Upper lobe of left lung (tissue), 6 donors: ENCODE results near the gene FSIP2. TPM values are rescaled to one million over a fixed set of nuclear protein-coding genes. Genes with fewer than 3 reads are reported as not detected.
"Not testable (repeated sequence)": the region's sequence is repeated elsewhere in the genome, so short reads cannot be mapped to it uniquely, and the experiment has no call there.

Experiments used
- ATAC-seq, 2 donors: fragments of 200-7000 bp; cut with Tn5 transposase; one replicate each; pipeline ENCODE4 v1.9.1; 2022; ENCODE audit warnings: mild to moderate bottlenecking in 2 of 2, moderate library complexity in 2 of 2; ENCODE audit not compliant: low FRiP score in 2 of 2
- DNase-seq, 2 donors: peaks; one replicate each; pipeline ENCODE4 v3.0.0-alpha.2; 2019 to 2020
- H3K27ac ChIP-seq, 4 donors: fragments of 200-600 bp; sonication (generic); one replicate each; pipeline ENCODE4 v1.5.1; 2016 to 2019
- H3K27me3 ChIP-seq, 4 donors: fragments of 200-600 bp; sonication (generic); one replicate each; pipeline ENCODE4 v1.5.1; 2017 to 2019
- H3K36me3 ChIP-seq, 4 donors: fragments of 200-600 bp; sonication (generic); one replicate each; pipeline ENCODE4 v1.5.1; 2016 to 2019
- H3K4me1 ChIP-seq, 4 donors: fragments of 200-600 bp; sonication (generic); one replicate each; pipeline ENCODE4 v1.5.1; 2018 to 2019
- H3K4me3 ChIP-seq, 4 donors: fragments of 200-600 bp; sonication (generic); one replicate each; pipeline ENCODE4 v1.5.1; 2017 to 2019; ENCODE audit warnings: mild to moderate bottlenecking in 2 of 4, moderate library complexity in 1 of 4
- H3K9me3 ChIP-seq, 4 donors: fragments of 200-600 bp; sonication (generic); one replicate each; pipeline ENCODE4 v1.5.1; 2018 to 2019
- CTCF ChIP-seq, 6 experiments: fragments of 450-650 bp in 4 of 6; fragments of 200-600 bp in 2 of 6; sonication (generic) in 2 of 6; IDR thresholded peaks; one replicate each; pipeline ENCODE4 v1.5.1; 2016 to 2019; ENCODE audit warnings: antibody characterized with exemption in 6 of 6
- EP300 ChIP-seq, 4 donors: sonication (generic); formaldehyde crosslinking; IDR thresholded peaks; one replicate each; pipeline ENCODE4 v1.5.1; 2017; ENCODE audit warnings: antibody characterized with exemption in 4 of 4, control low read depth in 2 of 4
- POLR2A ChIP-seq, 4 donors: fragments of 450-650 bp; IDR thresholded peaks; one replicate each; pipeline ENCODE4 v1.5.1; 2016 to 2017; ENCODE audit warnings: antibody characterized with exemption in 4 of 4, mild to moderate bottlenecking in 2 of 4
- POLR2AphosphoS5 ChIP-seq, 2 donors: sonication (generic); formaldehyde crosslinking; IDR thresholded peaks; one replicate each; pipeline ENCODE4 v1.5.1; 2017; ENCODE audit warnings: antibody characterized with exemption in 2 of 2
- WGBS, 2 donors: methylation state at CpG; one replicate each; pipeline ENCODE4 v1.1.5; 2017 to 2018; 5-methylcytosine and 5-hydroxymethylcytosine counted together
- total RNA-seq, 6 donors: library from RNA; depleted of rRNA in 4 of 6; stranded (reverse); fragments of >200 nt in 4 of 6; gene quantifications; one replicate each; pipeline versions ENCODE4 v1.1.0 to v1.2.1, GENCODE V29; 2016 to 2021
- donor health status: DM: no; HTN: no; CAD: no; lungs with moderate emphysema.
- donor health status: DM: no; HTN: yes; CAD: no; lungs with severe emphysema.

FSIP2 gene
- total RNA-seq, 6 donors from 2014 or later: 0.11 to 5.2 (median 0.60) TPM

- DNase-seq (no peak), ATAC-seq (no peak)
- Histone ChIP-seq H3K36me3 (no peaks in the 10 kb centered on the region), H3K4me1 (no peaks in the 10 kb centered on the region), H3K4me3 (no peak overlapping the region), H3K27ac (no peak overlapping the region), H3K27me3 (no peaks in the 10 kb centered on the region), H3K9me3 (peaks cover 0 to 2% (median 0%) of the 10 kb centered on the region in 4 donors)
- 77 to 83% methylated on average over 1 of the region's 1 CpG for WGBS, 2 donors
- no peak for TF ChIP-seq EP300 (IDR thresholded peaks at IDR 0.05)
- no peak for TF ChIP-seq POLR2A (IDR thresholded peaks at IDR 0.05)
- TF ChIP-seq POLR2AphosphoS5 (IDR thresholded peaks at IDR 0.05): no peak
- no peak for TF ChIP-seq CTCF (IDR thresholded peaks at IDR 0.05)
Measured at GRCh38 chr2:185860321-185860720, 121.7 kb downstream of the FSIP2 start.

GRCh38 chr2:185862657-185863398 is 124.2 kb downstream of the FSIP2 start:
- no peak overlapping the region for H3K27ac ChIP-seq
- H3K36me3 ChIP-seq: no peaks in the 10 kb centered on the region
- H3K9me3 ChIP-seq: no peaks in the 10 kb centered on the region
- H3K4me1 ChIP-seq: no peaks in the 10 kb centered on the region
- WGBS, 2 donors: 80 to 85% methylated on average over 7 of the region's 7 CpGs
- no peaks in the 10 kb centered on the region for H3K27me3 ChIP-seq
- no peak for DNase-seq
- ATAC-seq: no peak
- no peak overlapping the region for H3K4me3 ChIP-seq
- TF ChIP-seq POLR2A (IDR thresholded peaks at IDR 0.05) (no peak), CTCF (IDR thresholded peaks at IDR 0.05) (no peak), EP300 (IDR thresholded peaks at IDR 0.05) (no peak), POLR2AphosphoS5 (IDR thresholded peaks at IDR 0.05) (no peak)

DNA sequence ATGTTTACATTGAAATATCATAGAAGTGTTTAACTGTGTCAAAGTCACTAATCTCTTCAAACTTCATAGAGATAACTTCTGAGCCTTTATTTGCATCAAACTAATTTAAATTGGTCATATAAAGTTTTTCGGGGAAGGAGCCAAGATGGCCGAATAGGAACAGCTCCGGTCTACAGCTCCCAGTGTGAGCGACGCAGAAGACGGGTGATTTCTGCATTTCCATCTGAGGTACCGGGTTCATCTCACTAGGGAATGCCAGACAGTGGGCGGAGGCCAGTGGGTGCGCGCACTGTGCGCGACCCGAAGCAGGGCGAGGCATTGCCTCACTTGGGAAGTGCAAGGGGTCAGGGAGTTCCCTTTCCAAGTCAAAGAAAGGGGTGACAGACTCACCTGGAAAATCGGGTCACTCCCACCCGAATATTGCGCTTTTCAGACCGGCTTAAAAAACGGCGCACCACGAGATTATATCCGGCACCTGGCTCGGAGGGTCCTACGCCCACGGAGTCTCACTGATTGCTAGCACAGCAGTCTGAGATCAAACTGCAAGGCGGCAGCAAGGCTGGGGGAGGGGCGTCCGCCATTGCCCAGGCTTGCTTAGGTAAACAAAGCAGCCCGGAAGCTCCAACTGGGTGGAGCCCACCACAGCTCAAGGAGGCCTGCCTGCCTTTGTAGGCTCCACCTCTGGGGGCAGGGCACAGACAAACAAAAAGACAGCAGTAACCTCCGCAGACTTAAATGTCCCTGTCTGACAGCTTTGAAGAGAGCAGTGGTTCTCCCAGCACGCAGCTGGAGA is 126.1 kb downstream of the FSIP2 start:
- H3K9me3 ChIP-seq, H3K4me3 ChIP-seq, H3K36me3 ChIP-seq, H3K4me1 ChIP-seq, H3K27ac ChIP-seq, H3K27me3 ChIP-seq, ATAC-seq: not testable (repeated sequence)
- peak in 1 of 2 donors; percentile 34 for DNase-seq
- 90% methylated on average over 16 to 22 of the region's 31 CpGs for WGBS, 2 donors

GRCh38 chr2:185875136-185875931 is 136.7 kb downstream of the FSIP2 start:
- no peak for TF ChIP-seq CTCF (IDR thresholded peaks at IDR 0.05)
- TF ChIP-seq POLR2A (IDR thresholded peaks at IDR 0.05): no peak
- TF ChIP-seq EP300 (IDR thresholded peaks at IDR 0.05): no peak
- no peak for TF ChIP-seq POLR2AphosphoS5 (IDR thresholded peaks at IDR 0.05)

DNA sequence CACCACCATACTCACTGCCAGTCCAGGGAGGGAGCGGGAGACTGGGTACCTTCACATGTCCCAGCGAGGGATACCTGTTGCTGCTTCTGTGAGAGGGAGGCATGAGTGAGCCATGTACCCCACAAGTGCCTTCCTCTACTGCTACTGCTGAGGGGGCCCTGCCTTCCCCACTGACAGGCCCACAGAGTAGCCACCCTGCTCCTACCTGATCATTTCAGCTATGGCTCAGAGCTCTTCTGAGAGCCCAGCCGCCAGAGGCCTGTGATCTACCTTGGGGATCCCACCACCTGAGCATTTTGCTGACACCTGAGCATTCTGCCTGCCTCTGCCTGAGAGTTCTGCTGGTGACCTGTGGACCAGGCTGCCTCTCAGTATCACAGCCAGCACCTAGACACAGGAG is 137.6 kb downstream of the FSIP2 start:
- Histone ChIP-seq H3K36me3 (no peaks in the 10 kb centered on the region), H3K4me3 (no peak overlapping the region), H3K27ac (no peak overlapping the region), H3K27me3 (no peaks in the 10 kb centered on the region), H3K9me3 (no peaks in the 10 kb centered on the region), H3K4me1 (no peaks in the 10 kb centered on the region)
- TF ChIP-seq POLR2A (IDR thresholded peaks at IDR 0.05) (no peak), EP300 (IDR thresholded peaks at IDR 0.05) (no peak), CTCF (IDR thresholded peaks at IDR 0.05) (no peak), POLR2AphosphoS5 (IDR thresholded peaks at IDR 0.05) (no peak)
- WGBS, 2 donors: 100% methylated on average over 3 of the region's 3 CpGs; no CpG with 5 or more reads in 1 of the 2 donors
- DNase-seq (no peak), ATAC-seq (no peak)

More at GRCh38 chr2:185875136-185875931, 136.7 kb downstream of the FSIP2 start:
- Histone ChIP-seq H3K27me3 (no peaks in the 10 kb centered on the region), H3K4me3 (no peak overlapping the region), H3K36me3 (no peaks in the 10 kb centered on the region), H3K27ac (no peak overlapping the region), H3K4me1 (no peaks in the 10 kb centered on the region), H3K9me3 (no peaks in the 10 kb centered on the region)
- ATAC-seq (peak in 1 of 2 donors; percentile 19), DNase-seq (no peak)
- 58 to 83% methylated on average over 7 of the region's 7 CpGs for WGBS, 2 donors
